H9 (cell line): ENCODE measurements around the gene TRPM1. TPM values are rescaled to one million over a fixed set of nuclear protein-coding genes. Genes with fewer than 3 reads are reported as not detected.

ENCODE experiments used
- DNase-seq: peaks from one replicate; pipeline ENCODE4 v3.0.0-alpha.2; 2017
- H2AFZ ChIP-seq: one replicate; pipeline ENCODE4 v1.6.1; 2013; ENCODE audit warnings: mild to moderate bottlenecking, low read length, control low read depth, moderate library complexity
- H2AK5ac ChIP-seq: 2 replicates; pipeline ENCODE4 v1.6.1; 2013; ENCODE audit warnings: low read length, control low read depth, mixed read lengths; ENCODE audit not compliant: insufficient read length
- H2BK120ac ChIP-seq: one replicate; pipeline ENCODE4 v1.6.1; 2013; ENCODE audit warnings: low read depth, mild to moderate bottlenecking, low read length, control low read depth, inconsistent platforms; ENCODE audit not compliant: poor library complexity, severe bottlenecking
- H2BK12ac ChIP-seq: 2 replicates; pipeline ENCODE4 v1.6.1; 2013; ENCODE audit warnings: low read length, control low read depth, mixed read lengths, low read depth; ENCODE audit not compliant: insufficient read length
- H2BK15ac ChIP-seq: 2 replicates; pipeline ENCODE4 v1.6.1; 2013; ENCODE audit warnings: low read depth, low read length, control low read depth
- H2BK20ac ChIP-seq: one replicate; pipeline ENCODE4 v1.6.1; 2013; ENCODE audit warnings: low read depth, mild to moderate bottlenecking, low read length, control low read depth, inconsistent platforms; ENCODE audit not compliant: poor library complexity, severe bottlenecking
- H2BK5ac ChIP-seq: 2 replicates; pipeline ENCODE4 v1.6.1; 2013; ENCODE audit warnings: low read length, control low read depth, mixed read lengths; ENCODE audit not compliant: insufficient read length
- H3K14ac ChIP-seq: 2 replicates; pipeline ENCODE4 v1.6.1; 2013; ENCODE audit warnings: low read length, control low read depth; ENCODE audit not compliant: insufficient read depth
- H3K18ac ChIP-seq: 2 replicates; pipeline ENCODE4 v1.6.1; 2013; ENCODE audit warnings: low read depth, mild to moderate bottlenecking, mixed read lengths, low read length, control low read depth; ENCODE audit not compliant: insufficient read length
- H3K23ac ChIP-seq: 2 replicates; pipeline ENCODE4 v1.6.1; 2013; ENCODE audit warnings: low read length, control low read depth, mixed read lengths, low read depth; ENCODE audit not compliant: insufficient read length
- H3K23me2 ChIP-seq: 2 replicates; pipeline ENCODE4 v1.6.1; 2013; ENCODE audit warnings: low read depth, mild to moderate bottlenecking, mixed read lengths, low read length, control low read depth; ENCODE audit not compliant: insufficient read length, poor library complexity, severe bottlenecking
- H3K27ac ChIP-seq: 2 replicates; pipeline ENCODE4 v1.5.1; 2013; ENCODE audit warnings: low read length, control low read depth, mixed read lengths, low read depth; ENCODE audit not compliant: insufficient read length
- H3K27me3 ChIP-seq: 2 replicates; pipeline ENCODE4 v1.6.1; 2013; ENCODE audit warnings: low read length, control low read depth, inconsistent platforms; ENCODE audit not compliant: insufficient read depth
- H3K4ac ChIP-seq: 2 replicates; pipeline ENCODE4 v1.6.1; 2013; ENCODE audit warnings: low read depth, mild to moderate bottlenecking, control low read depth, inconsistent platforms, low read length, moderate library complexity
- H3K4me1 ChIP-seq: 2 replicates; pipeline ENCODE4 v1.6.1; 2013; ENCODE audit warnings: low read length, control low read depth, inconsistent platforms; ENCODE audit not compliant: insufficient read depth
- H3K4me2 ChIP-seq: 2 replicates; pipeline ENCODE4 v1.6.1; 2013; ENCODE audit warnings: low read length, control low read depth, mixed read lengths; ENCODE audit not compliant: insufficient read length, insufficient read depth
- H3K56ac ChIP-seq: 2 replicates; pipeline ENCODE4 v1.6.1; 2013; ENCODE audit warnings: low read depth, mild to moderate bottlenecking, mixed read lengths, low read length, control low read depth; ENCODE audit not compliant: insufficient read length
- H3K79me1 ChIP-seq: 2 replicates; pipeline ENCODE4 v1.6.1; 2013; ENCODE audit warnings: low read depth, mild to moderate bottlenecking, moderate library complexity, low read length, control low read depth, inconsistent platforms; ENCODE audit not compliant: insufficient read depth, poor library complexity, severe bottlenecking
- H3K79me2 ChIP-seq: 2 replicates; pipeline ENCODE4 v1.6.1; 2013; ENCODE audit warnings: low read length, control low read depth, inconsistent platforms; ENCODE audit not compliant: insufficient read depth
- H3K9ac ChIP-seq: 2 replicates; pipeline ENCODE4 v1.6.1; 2013; ENCODE audit warnings: low read length, control low read depth, mixed read lengths; ENCODE audit not compliant: insufficient read length; ENCODE audit errors: extremely low read depth
- H3K9me3 ChIP-seq: one replicate; pipeline ENCODE4 v1.6.1; 2013; ENCODE audit warnings: low read depth, low read length, inconsistent platforms; ENCODE audit not compliant: control insufficient read depth
- H3T11ph ChIP-seq: one replicate; pipeline ENCODE4 v1.6.1; 2013; ENCODE audit warnings: mild to moderate bottlenecking, low read length, control low read depth, inconsistent platforms
- H4K20me1 ChIP-seq: one replicate; pipeline ENCODE4 v1.6.1; 2013; ENCODE audit not compliant: control insufficient read depth, insufficient read length, insufficient read depth
- H4K5ac ChIP-seq: 2 replicates; pipeline ENCODE4 v1.6.1; 2013; ENCODE audit warnings: low read depth, mild to moderate bottlenecking, mixed read lengths, low read length, control low read depth; ENCODE audit not compliant: insufficient read length
- H4K8ac ChIP-seq: replicated peaks from 2 replicates; pipeline ENCODE4 v1.6.1; 2013; ENCODE audit warnings: low read length, control low read depth, mixed read lengths, low read depth; ENCODE audit not compliant: insufficient read length
- H4K91ac ChIP-seq: 2 replicates; pipeline ENCODE4 v1.6.1; 2013; ENCODE audit warnings: low read depth, mild to moderate bottlenecking, moderate library complexity, mixed read lengths, low read length, control low read depth; ENCODE audit not compliant: insufficient read length
- H3K27ac Mint-ChIP-seq, 3 experiments: 2 replicates in 2 of 3; 3 replicates in 1 of 3; pipeline ENCODE4 v1.8.0; 2020 to 2021; ENCODE audit warnings: mixed read lengths in 3 of 3, mild to moderate bottlenecking in 1 of 3, moderate library complexity in 1 of 3
- H3K27me3 Mint-ChIP-seq: 2 replicates; pipeline ENCODE4 v1.8.0; 2021; ENCODE audit warnings: low read depth, mild to moderate bottlenecking, moderate library complexity, mixed read lengths
- H3K36me3 Mint-ChIP-seq, 3 experiments: 2 replicates in 2 of 3; 3 replicates in 1 of 3; pipeline ENCODE4 v1.8.0; 2020 to 2021; ENCODE audit warnings: low read depth in 3 of 3, mixed read lengths in 3 of 3; ENCODE audit not compliant: insufficient read depth in 1 of 3
- H3K4me1 Mint-ChIP-seq, 2 experiments: 2 replicates each; pipeline ENCODE4 v1.8.0; 2020; ENCODE audit warnings: mixed read lengths in 2 of 2
- H3K4me3 Mint-ChIP-seq, 2 experiments: 2 replicates in 1 of 2; 3 replicates in 1 of 2; pipeline ENCODE4 v1.8.0; 2020 to 2021; ENCODE audit warnings: mild to moderate bottlenecking in 2 of 2, mixed read lengths in 2 of 2, moderate library complexity in 1 of 2
- H3K9me3 Mint-ChIP-seq, 2 experiments: 2 replicates in 1 of 2; 3 replicates in 1 of 2; pipeline ENCODE4 v1.8.0; 2020; ENCODE audit warnings: mild to moderate bottlenecking in 2 of 2, mixed read lengths in 2 of 2, moderate library complexity in 1 of 2
- CTCF ChIP-seq: fragments of 200-600 bp; sonication (generic); conservative IDR thresholded peaks from 3 replicates; pipeline ENCODE4 v1.8.0; 2021; ENCODE audit warnings: antibody characterized with exemption, mild to moderate bottlenecking
- WGBS: extraction: QIAGEN DNeasy Blood & Tissue Kit; methylation state at CpG from one replicate; pipeline ENCODE4 v1.1.7; 2013; ENCODE audit warnings: missing lambda C conversion rate, low lambda C conversion rate, mixed read lengths; ENCODE audit not compliant: insufficient read length; ENCODE audit errors: extremely low coverage; 5-methylcytosine and 5-hydroxymethylcytosine counted together
- total RNA-seq: library from RNA; stranded (reverse); gene quantifications from 2 replicates; pipeline ENCODE4 v1.2.1, GENCODE V29; 2021

Gene TRPM1
- total RNA-seq, 1 experiment from 2014 or later = not detected

GRCh38 chr15:31062911-31063310 lies 38.6 kb downstream of the TRPM1 start:
- Mint-ChIP-seq H3K4me3 (no peak overlapping the region), H3K36me3 (no peaks in the 10 kb centered on the region; a peak in 2 of 7 replicates), H3K27ac (no peak overlapping the region), H3K9me3 (peaks cover 0 to 3% of the 10 kb centered on the region in 2 experiments; a peak in 2 of 5 replicates), H3K4me1 (peaks cover 10 to 12% of the 10 kb centered on the region in 2 experiments), H3K27me3 (peaks cover 3% of the 10 kb centered on the region; the same call in 1 of the 2 replicates)
- Histone ChIP-seq H4K20me1 (no peaks in the 10 kb centered on the region), H2AK5ac (no peak overlapping the region), H3K79me1 (no peaks in the 10 kb centered on the region), H3K79me2 (no peaks in the 10 kb centered on the region), H2BK120ac (no peak overlapping the region), H3K23me2 (no peaks in the 10 kb centered on the region), H4K91ac (no peak overlapping the region), H3K4me1 (peaks cover 3% of the 10 kb centered on the region; the same call in 1 of the 2 replicates), H3K4me2 (no peak overlapping the region), H3T11ph (no peak overlapping the region), H2BK5ac (no peak overlapping the region), H3K9me3 (no peaks in the 10 kb centered on the region), H4K8ac (no peak overlapping the region), H2BK15ac (no peak overlapping the region), H3K9ac (no peak overlapping the region), H2AFZ (no peak overlapping the region), H3K18ac (no peak overlapping the region), H3K14ac (no peak overlapping the region; the same call in 1 of the 2 replicates), H3K4ac (no peak overlapping the region), H3K27ac (no peak overlapping the region), H3K56ac (no peak overlapping the region), H2BK12ac (no peak overlapping the region), H3K23ac (no peak overlapping the region), H2BK20ac (no peak overlapping the region), H4K5ac (no peak overlapping the region), H3K27me3 (no peaks in the 10 kb centered on the region)
- no peak for DNase-seq
- no peak for TF ChIP-seq CTCF
- no CpG with 5 or more reads among the region's 17 CpGs for WGBS
